CD4-positive, alpha-beta T cell treated with Interferon gamma for 1 hour (primary cell): ENCODE measurements around the gene ABHD1.

Experiments
- DNase-seq: peaks from one replicate; pipeline ENCODE4 v3.0.0-alpha.2; 2020

Gene ABHD1

GRCh38 chr2:27138111-27138510 lies 14.5 kb downstream of the ABHD1 start:
- no peak for DNase-seq

- DNase-seq = no peak
Measured at GRCh38 chr2:27139310-27139709, 15.7 kb downstream of the ABHD1 start, which contains the start of gene PRR30. Gene PRR30 (minus strand): TSS chr2:27139410. CDS start chr2:27138329, 1,081 bp downstream.

DNA sequence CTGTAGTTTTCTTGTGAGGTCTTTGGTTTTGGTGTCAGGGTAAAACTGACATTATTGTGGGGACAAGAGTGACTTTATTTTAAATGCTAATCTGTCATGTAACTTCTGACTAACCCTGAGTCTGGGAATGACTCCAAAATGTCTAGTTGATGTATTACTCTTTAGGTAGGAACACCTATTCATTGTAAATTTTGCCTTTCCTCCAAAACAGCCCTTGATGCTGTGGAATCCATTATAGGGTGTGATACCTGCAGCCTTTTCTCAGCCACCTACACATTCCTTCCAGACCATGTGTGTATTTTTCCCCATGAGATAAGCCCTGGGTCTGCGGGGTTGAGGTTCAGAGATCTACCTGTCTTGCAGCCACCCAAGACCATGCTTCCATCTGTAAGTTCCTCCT lies 19.7 kb downstream of the ABHD1 start:
- no peak for DNase-seq

- no peak for DNase-seq
Measured at GRCh38 chr2:27145682-27146081, 22.1 kb downstream of the ABHD1 start.

GRCh38 chr2:27147935-27148334 lies 24.3 kb downstream of the ABHD1 start:
- DNase-seq = no peak

GRCh38 chr2:27148801-27149439 lies 25.3 kb downstream of the ABHD1 start, which contains the start of gene TCF23:
Gene TCF23 (plus strand): TSS chr2:27149004. CDS start chr2:27149134, 130 bp downstream.
- no peak for DNase-seq

DNA sequence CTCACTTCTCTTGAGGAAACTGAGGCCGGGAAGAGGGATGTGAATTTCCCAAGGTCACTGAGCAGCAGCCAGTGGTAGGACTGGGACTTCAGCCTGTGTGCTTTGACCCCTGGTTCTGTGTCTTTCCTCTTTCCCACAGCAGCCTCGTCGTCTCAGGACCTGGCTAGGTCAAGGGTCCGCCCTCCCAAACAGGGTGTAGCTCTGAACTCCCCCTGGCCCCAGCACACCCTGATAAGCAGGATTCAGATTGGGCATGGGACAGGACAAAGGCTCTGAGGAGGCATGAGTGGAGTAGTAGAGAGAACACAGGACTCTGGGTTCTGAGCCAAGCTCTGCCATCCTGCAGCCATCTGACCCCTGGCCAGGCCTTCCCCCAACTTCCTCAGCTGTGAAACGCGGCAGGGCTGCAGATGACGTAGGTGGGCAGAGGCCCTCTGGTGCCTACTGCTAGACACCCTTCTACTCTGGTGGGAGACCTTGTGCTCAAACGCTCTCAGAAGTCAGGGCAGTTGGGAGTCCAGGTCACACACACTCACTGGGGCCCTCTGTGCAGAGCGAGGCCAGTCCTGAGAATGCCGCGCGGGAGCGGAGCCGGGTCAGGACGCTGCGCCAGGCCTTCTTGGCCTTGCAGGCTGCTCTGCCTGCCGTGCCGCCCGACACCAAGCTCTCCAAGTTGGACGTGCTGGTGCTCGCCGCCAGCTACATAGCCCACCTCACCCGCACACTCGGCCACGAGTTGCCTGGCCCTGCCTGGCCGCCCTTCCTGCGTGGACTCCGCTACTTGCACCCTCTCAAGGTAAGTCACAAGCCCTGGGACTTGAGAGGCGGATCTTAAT lies 26.2 kb downstream of the ABHD1 start:
- no peak for DNase-seq

- DNase-seq = no peak
Measured at GRCh38 chr2:27150639-27151230, 27.1 kb downstream of the ABHD1 start.

GRCh38 chr2:27152102-27152795 lies 28.6 kb downstream of the ABHD1 start:
- DNase-seq = no peak

GRCh38 chr2:27152796-27153464 lies 29.3 kb downstream of the ABHD1 start:
- no peak for DNase-seq

DNA sequence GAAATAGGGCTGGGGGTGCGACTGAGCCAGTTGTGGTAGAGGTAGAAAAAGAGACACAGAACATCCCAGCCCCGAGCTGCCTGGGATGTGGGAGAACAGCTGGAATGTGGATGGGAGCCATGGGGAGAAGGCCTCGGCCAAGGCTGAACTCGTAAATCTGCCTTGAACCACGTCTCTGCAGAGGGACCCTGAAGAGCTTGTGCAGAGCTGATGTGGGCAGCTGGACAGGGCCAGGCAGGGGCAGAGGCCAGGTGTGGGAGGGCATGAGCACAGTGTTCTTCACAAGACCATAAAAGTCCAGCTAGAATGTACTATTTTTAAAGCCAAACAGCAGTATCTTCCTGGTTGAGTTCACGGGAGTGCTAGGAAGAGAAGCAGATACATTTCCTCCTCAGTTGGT lies 30.9 kb downstream of the ABHD1 start:
- DNase-seq = no peak

- no peak for DNase-seq
Measured at GRCh38 chr2:27155069-27155520, 31.5 kb downstream of the ABHD1 start.

DNA sequence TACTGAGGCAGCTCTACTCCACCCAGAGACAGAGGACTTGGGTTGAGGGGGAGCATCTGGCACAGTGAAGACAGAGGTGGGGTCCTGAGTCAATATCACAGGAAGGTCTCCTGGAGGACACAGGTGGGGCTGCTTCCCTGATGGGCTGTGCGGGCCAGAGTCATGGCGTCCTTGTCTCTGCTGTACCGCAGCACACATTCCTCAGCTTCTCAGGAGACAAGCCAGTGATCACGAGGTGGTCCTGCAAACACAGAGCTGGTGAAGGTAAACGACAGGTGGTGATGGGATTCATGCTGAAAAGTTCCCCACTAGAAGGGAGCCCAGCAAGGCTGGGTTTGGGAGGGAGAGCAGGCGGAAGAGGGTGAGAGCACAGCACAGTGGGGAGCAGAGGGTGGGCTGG lies 34.9 kb downstream of the ABHD1 start:
- DNase-seq = no peak

GRCh38 chr2:27159271-27159670 lies 35.7 kb downstream of the ABHD1 start:
- no peak for DNase-seq

DNA sequence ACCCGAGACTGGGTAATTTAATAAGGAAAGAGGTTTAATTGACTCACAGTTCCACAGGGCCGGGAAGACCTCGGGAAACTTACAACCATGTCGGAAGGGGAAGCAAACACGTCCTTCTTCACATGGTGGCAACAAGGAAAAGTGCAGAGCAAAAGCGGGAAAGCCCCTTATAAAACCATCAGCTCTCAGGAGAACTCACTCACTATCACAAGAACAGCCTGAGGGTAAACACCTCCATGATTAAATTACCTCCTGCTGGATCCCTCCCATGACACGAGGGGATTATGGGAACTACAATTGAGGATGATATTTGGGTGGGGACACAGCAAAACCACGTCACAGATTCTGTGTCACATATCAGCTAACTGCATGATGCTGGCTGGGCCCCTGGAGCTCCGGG lies 36.6 kb downstream of the ABHD1 start:
- no peak for DNase-seq

GRCh38 chr2:27162151-27163121 lies 38.8 kb downstream of the ABHD1 start:
- DNase-seq = no peak

DNA sequence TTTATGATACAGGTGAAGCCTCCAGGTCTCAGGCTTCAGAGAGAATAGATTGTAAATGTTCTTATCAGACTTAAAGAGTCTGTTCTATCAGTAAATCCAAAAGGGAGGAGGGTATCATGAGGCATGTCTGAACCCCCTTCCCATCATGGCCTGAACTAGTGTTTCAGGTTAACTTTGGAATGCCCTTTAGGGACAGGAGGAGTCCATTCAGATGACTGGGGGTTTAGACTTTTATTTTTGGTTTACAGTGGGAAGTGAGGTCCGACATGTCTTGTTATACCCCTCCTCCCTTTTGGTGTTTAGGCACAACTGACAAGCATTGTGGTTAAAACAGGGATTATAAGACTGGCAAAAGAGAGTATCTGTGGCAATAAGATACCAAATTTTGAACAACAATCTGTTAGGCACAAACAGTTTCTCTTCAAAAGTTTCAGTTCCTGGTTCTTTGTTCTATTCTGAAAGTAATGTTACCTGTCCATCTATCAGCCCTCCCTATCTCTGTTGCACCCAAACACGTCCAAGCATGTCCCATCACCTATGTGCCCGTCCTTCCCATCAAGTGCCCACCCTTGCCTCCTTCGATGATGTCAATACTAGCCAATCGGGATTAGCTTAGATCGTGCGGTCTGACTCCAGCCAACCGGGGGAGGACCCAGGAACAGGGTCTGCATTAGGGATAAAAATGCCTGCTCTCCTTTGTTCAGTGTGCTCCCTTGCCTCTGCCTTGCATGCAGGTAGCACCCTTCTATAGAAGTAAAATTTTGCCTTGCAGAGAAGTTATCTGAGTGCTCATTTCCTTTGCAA lies 41.5 kb downstream of the ABHD1 start:
- DNase-seq = no peak

GRCh38 chr2:27170581-27171337 lies 47.1 kb downstream of the ABHD1 start:
- DNase-seq = no peak

DNA sequence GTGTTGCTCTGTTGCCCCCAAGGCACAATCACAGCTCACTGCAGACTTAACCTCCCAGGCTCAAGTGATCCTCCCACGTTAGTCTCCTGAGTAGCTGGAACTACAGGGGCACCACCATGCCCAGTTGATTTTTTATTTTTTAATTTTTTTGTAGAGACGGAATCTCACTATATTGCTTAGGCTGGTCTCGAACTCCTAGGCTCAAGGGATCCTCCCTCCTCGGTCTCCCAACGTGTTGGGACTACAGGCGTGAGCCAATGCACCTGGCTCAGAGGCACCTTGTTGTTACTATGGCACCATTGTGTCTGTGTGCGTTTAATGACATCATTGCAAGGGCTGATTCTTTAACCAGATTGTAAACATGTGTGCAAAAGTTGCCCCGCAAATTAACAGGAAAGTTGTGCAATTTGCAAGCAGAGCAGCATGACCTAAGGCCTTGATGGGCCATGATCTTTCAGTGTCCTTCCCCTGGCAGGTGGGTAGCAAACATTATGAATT lies 47.8 kb downstream of the ABHD1 start:
- no peak for DNase-seq
